Measurements from ENCODE around the gene EFEMP2.

DNA sequence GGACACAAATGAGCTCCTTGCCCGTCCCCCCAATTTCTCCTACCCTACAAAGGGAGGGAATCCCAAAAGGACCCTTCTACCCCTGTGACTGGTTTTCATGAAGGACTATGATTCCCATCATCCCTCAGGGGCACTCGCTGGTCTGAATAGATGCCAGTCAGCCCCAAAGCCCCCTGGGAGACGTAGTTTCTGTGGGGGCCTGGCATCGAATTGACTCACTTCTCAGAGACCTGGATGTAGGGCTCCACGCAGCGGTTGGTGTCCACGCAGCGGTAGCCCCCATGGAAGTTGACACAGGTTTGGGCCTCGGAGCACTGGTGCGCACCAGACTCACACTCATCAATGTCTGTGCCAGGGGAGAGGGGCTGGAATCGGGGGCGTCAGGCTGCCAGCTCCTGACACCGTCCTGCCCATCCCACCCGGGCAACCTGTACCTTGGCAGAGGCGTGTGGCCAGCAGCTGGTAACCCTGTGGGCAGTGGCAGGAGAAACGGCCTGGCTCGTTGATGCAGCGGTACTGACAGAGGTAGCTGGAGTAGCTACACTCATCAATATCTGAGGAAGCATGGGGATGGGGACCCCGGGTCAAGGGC is 4.4 kb downstream of the EFEMP2 start:
- no peak for TF ChIP-seq EZH2 (IDR thresholded peaks at IDR 0.05; ENCODE audit: low read length, missing control alignments)
- TF ChIP-seq, protein P1, sequence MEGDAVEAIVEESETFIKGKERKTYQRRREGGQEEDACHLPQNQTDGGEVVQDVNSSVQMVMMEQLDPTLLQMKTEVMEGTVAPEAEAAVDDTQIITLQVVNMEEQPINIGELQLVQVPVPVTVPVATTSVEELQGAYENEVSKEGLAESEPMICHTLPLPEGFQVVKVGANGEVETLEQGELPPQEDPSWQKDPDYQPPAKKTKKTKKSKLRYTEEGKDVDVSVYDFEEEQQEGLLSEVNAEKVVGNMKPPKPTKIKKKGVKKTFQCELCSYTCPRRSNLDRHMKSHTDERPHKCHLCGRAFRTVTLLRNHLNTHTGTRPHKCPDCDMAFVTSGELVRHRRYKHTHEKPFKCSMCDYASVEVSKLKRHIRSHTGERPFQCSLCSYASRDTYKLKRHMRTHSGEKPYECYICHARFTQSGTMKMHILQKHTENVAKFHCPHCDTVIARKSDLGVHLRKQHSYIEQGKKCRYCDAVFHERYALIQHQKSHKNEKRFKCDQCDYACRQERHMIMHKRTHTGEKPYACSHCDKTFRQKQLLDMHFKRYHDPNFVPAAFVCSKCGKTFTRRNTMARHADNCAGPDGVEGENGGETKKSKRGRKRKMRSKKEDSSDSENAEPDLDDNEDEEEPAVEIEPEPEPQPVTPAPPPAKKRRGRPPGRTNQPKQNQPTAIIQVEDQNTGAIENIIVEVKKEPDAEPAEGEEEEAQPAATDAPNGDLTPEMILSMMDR (conservative IDR thresholded peaks at IDR 0.05 in 1 of 2, IDR thresholded peaks at IDR 0.05 in 1 of 2; ENCODE audit: low read depth in 1 of 2, low read length in 2 of 2) = no peak
